Measurements from ENCODE around the gene PTDSS2.
A peak's percentile ranks its signal among the peaks of the same experiment; 100 is the strongest.
"Not testable (repeated sequence)": the region's sequence is repeated elsewhere in the genome, so short reads cannot be mapped to it uniquely, and the experiment has no call there.

PTDSS2 gene

DNA sequence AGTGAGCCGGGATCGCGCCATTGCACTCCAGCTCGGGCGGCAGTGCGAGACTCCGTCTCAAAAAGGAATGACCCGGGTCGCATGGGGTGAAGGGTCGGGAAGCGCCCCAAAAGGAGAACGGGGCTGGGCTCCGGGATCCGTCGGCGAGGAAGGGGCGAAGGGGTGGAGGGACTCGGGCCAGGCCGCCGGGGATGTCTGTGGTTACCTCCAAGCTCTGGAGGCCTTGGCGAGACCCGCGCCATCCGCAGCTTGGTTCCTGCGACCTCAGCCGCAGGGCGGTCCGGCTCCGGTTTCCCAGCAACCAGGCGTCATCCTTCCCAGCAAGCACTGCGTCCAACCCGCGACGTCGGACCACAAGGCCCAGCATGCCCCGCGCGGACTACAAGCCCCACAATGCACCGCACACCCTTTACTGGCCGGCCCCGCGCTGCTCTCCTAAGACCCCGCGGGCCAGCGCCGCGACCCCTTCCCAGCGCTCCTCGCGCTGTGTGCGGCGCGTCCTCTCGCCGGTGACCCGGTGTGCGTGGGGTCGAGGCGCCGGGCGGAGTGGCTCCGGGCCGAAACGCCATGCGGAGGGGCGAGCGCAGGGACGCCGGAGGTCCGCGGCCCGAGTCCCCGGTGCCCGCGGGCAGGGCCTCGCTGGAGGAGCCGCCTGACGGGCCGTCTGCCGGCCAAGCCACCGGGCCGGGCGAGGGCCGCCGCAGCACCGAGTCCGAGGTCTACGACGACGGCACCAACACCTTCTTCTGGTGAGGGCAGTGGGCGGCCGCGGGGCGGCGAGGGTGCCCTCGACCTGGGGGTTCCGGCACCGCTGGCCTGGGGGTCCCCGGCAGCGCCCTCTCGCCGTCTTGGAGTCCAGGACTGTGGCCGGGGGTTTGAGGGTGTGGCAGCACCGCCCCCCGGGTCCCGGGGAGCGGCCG, at the start of gene PTDSS2:
TSS of gene PTDSS2 (plus strand) at position 391 of the 920 bp plus-strand sequence. CDS start at position 568, 177 bp downstream.
- TF ChIP-seq, protein P1, sequence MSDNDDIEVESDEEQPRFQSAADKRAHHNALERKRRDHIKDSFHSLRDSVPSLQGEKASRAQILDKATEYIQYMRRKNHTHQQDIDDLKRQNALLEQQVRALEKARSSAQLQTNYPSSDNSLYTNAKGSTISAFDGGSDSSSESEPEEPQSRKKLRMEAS (IDR thresholded peaks at IDR 0.05; ENCODE audit: low read depth, low read length): no peak; the same call in 1 of the 2 replicates
- TF ChIP-seq, protein P2, sequence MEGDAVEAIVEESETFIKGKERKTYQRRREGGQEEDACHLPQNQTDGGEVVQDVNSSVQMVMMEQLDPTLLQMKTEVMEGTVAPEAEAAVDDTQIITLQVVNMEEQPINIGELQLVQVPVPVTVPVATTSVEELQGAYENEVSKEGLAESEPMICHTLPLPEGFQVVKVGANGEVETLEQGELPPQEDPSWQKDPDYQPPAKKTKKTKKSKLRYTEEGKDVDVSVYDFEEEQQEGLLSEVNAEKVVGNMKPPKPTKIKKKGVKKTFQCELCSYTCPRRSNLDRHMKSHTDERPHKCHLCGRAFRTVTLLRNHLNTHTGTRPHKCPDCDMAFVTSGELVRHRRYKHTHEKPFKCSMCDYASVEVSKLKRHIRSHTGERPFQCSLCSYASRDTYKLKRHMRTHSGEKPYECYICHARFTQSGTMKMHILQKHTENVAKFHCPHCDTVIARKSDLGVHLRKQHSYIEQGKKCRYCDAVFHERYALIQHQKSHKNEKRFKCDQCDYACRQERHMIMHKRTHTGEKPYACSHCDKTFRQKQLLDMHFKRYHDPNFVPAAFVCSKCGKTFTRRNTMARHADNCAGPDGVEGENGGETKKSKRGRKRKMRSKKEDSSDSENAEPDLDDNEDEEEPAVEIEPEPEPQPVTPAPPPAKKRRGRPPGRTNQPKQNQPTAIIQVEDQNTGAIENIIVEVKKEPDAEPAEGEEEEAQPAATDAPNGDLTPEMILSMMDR (IDR thresholded peaks at IDR 0.05; ENCODE audit: low read depth, low read length): no peak
- TF ChIP-seq MYC (IDR thresholded peaks at IDR 0.05; ENCODE audit: low read depth, low read length) (no peak; the same call in 1 of the 2 replicates), POLR2A (IDR thresholded peaks at IDR 0.05; ENCODE audit: extremely low read depth, insufficient read length) (peak; percentile 45)
- DNase-seq (ENCODE audit: low read depth): peak; percentile 97
- H3K4me3 ChIP-seq (ENCODE audit: low read depth, low read length): peak within 1 kb of the TSS; percentile 72

DNA sequence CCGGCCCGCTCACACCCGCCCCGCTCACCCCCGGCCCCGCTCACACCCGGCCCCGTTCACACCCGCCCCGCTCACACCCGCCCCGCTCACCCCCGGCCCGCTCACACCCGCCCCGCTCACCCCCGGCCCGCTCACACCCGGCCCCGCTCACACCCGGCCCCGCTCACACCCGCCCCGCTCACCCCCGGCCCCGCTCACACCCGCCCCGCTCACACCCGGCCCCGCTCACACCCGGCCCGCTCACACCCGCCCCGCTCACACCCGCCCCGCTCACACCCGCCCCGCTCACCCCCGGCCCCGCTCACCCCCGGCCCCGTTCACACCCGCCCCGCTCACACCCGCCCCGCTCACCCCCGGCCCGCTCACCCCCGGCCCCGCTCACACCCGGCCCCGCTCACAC, 48.9 kb upstream of the PTDSS2 start:
- not testable (repeated sequence) for DNase-seq (ENCODE audit: low read depth)

DNA sequence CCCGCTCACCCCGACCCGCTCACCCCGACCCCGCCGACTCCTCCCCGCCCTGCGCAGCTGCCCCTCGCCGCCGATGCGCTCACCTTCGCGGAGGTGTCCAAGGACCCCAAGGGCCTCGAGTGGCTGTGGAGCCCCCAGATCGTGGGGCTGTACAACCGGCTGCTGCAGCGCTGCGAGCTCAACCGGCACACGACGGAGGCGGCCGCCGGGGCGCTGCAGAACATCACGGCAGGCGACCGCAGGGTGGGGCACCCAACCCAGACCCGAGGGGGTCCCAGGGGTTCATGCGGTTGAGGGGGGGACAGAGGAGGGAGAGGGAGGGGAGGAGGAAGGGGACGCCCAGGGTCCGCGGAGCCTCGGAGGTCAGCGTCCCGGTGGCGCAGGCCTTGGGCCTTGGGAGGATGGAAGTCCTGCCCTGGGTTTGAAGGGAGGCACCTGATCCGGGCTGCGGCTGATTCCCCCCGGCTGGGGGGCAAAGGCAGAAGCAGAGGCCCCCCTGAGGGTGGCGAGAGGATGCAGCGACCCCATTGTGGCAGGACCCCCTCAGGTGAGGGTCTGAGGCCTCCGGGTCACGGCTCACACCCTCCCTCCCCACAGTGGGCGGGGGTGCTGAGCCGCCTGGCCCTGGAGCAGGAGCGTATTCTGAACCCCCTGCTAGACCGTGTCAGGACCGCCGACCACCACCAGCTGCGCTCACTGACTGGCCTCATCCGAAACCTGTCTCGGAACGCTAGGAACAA, 46.9 kb upstream of the PTDSS2 start:
- DNase-seq (ENCODE audit: low read depth): no peak
- TF ChIP-seq, protein P2 (IDR thresholded peaks at IDR 0.05; ENCODE audit: low read depth, low read length): no peak
- TF ChIP-seq, protein P1 (IDR thresholded peaks at IDR 0.05; ENCODE audit: low read depth, low read length): no peak
- TF ChIP-seq POLR2A (IDR thresholded peaks at IDR 0.05; ENCODE audit: extremely low read depth, insufficient read length): no peak
- TF ChIP-seq MYC (IDR thresholded peaks at IDR 0.05; ENCODE audit: low read depth, low read length): no peak
- no peak overlapping the region for H3K4me3 ChIP-seq (ENCODE audit: low read depth, low read length)

More for the DNA sequence above, 48.9 kb upstream of the PTDSS2 start:
- H3K4me3 ChIP-seq (ENCODE audit: low read depth, low read length): not testable (repeated sequence)

DNA sequence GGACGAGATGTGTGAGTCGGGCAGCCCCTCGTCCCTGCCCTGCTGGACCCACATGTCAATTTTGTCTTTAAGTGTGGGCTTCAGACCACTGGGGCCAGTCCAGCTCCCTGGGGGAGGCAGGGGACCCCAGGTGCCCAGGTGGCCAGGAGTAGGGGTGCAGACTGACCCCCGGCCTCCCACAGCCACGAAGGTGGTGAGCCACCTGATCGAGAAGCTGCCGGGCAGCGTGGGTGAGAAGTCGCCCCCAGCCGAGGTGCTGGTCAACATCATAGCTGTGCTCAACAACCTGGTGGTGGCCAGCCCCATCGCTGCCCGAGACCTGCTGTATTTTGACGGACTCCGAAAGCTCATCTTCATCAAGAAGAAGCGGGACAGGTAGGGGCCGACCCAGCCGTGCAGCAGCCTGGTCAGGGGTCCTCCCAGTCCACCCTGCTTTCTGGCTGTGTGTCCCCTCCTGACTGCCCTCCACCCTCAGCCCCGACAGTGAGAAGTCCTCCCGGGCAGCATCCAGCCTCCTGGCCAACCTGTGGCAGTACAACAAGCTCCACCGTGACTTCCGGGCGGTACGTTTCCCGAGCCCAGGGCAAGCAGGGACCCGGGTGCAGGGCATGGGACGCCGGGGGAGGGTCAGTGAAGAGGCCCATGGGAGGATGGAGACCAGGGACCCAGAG, 46.2 kb upstream of the PTDSS2 start:
- no peak overlapping the region for H3K4me3 ChIP-seq (ENCODE audit: low read depth, low read length)
- TF ChIP-seq, protein P2 (IDR thresholded peaks at IDR 0.05; ENCODE audit: low read depth, low read length): no peak
- no peak for TF ChIP-seq MYC (IDR thresholded peaks at IDR 0.05; ENCODE audit: low read depth, low read length)
- TF ChIP-seq, protein P1 (IDR thresholded peaks at IDR 0.05; ENCODE audit: low read depth, low read length): no peak
- TF ChIP-seq POLR2A (IDR thresholded peaks at IDR 0.05; ENCODE audit: extremely low read depth, insufficient read length): no peak
- DNase-seq (ENCODE audit: low read depth): no peak

DNA sequence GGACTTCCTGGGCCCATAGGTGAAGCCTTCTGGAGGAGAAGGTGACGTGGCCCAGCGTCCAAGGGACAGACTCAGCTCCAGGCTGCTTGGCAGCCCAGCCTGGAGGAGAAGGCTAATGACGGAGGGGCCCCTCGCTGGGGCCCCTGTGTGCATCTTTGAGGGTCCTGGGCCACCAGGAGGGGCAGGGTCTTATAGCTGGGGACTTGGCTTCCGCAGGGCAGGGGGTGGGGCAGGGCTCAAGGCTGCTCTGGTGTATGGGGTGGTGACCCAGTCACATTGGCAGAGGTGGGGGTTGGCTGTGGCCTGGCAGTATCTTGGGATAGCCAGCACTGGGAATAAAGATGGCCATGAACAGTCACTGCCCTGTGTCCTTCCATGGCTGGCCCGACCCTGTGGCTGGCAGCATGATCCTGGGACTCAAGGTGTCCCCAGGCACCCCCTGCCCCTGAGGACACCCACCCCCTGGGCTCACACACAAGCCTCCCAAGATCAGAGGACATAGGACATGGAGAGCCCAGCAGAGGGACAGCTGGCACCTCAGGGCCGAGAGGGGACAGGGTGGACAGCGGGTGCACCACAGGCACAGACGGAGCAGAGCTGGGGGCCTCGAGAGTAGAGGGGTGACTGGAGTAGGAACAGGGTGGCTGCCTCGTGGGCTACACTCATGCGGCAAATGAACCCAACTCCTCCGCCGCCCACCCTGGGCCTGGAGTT, 45.4 kb upstream of the PTDSS2 start:
- DNase-seq (ENCODE audit: low read depth): no peak
- H3K4me3 ChIP-seq (ENCODE audit: low read depth, low read length): no peak overlapping the region
- TF ChIP-seq, protein P2 (IDR thresholded peaks at IDR 0.05; ENCODE audit: low read depth, low read length): no peak
- TF ChIP-seq POLR2A (IDR thresholded peaks at IDR 0.05; ENCODE audit: extremely low read depth, insufficient read length): no peak
- TF ChIP-seq, protein P1 (IDR thresholded peaks at IDR 0.05; ENCODE audit: low read depth, low read length): no peak
- no peak for TF ChIP-seq MYC (IDR thresholded peaks at IDR 0.05; ENCODE audit: low read depth, low read length)

Measured in NB4 (cell line).